Stimulated activated naive CD8-positive, alpha-beta T cell treated with anti-CD3 and anti-CD28 coated beads, Interleukin-15, amount 100 ng/mL, for 72 hours (primary cell): ENCODE results near the gene ANTXR1.

ENCODE experiments used
- ATAC-seq: fragments of 150-1000 bp; cut with Tn5 transposase; 2 replicates; pipeline ENCODE4 v1.10.0; 2021; ENCODE audit warnings: mild to moderate bottlenecking, moderate library complexity
- DNase-seq, 2 donors: peaks; one replicate each; pipeline ENCODE4 v3.0.0; 2021 to 2022
- H3K27ac Mint-ChIP-seq, 2 donors: one replicate each; pipeline ENCODE4 v1.8.0; 2022; ENCODE audit warnings: mild to moderate bottlenecking in 2 of 2, mixed read lengths in 2 of 2, moderate library complexity in 2 of 2
- H3K27me3 Mint-ChIP-seq: one replicate; pipeline ENCODE4 v1.8.0; 2022; ENCODE audit warnings: mixed read lengths
- H3K4me1 Mint-ChIP-seq: one replicate; pipeline ENCODE4 v1.8.0; 2022; ENCODE audit warnings: mild to moderate bottlenecking, mixed read lengths
- H3K4me3 Mint-ChIP-seq, 2 donors: one replicate each; pipeline ENCODE4 v1.8.0; 2022; ENCODE audit warnings: mild to moderate bottlenecking in 2 of 2, mixed read lengths in 2 of 2, moderate library complexity in 1 of 2
- H3K9me3 Mint-ChIP-seq, 2 donors: one replicate each; pipeline ENCODE4 v1.8.0; 2022; ENCODE audit warnings: mixed read lengths in 2 of 2

The ANTXR1 gene

DNA sequence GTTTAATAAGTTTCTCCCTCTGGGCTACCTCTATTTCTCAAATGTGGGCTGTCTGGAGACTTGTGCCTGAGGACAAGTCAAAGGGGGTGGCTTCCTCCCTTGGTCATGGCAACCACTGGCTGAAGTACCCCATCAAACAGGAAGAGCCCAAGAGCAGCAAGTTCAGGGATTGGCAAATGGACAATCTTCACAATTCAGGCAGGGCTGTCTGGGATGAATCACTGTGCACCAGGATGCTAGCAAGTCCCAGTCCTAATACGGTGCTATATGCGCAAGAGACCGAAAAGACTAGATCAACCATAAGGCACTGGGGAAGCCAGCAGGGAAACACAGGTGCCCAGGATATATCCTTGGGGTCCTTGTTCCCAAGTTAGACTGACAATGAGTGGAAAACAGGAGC, 75.5 kb downstream of the ANTXR1 start:
- ATAC-seq (no peak), DNase-seq (no peak)
- H3K4me1 Mint-ChIP-seq = no peaks in the 10 kb centered on the region
- H3K27ac Mint-ChIP-seq = no peak overlapping the region
- H3K4me3 Mint-ChIP-seq = no peak overlapping the region
- H3K27me3 Mint-ChIP-seq = peaks cover 47% of the 10 kb centered on the region
- H3K9me3 Mint-ChIP-seq = no peaks in the 10 kb centered on the region

DNA sequence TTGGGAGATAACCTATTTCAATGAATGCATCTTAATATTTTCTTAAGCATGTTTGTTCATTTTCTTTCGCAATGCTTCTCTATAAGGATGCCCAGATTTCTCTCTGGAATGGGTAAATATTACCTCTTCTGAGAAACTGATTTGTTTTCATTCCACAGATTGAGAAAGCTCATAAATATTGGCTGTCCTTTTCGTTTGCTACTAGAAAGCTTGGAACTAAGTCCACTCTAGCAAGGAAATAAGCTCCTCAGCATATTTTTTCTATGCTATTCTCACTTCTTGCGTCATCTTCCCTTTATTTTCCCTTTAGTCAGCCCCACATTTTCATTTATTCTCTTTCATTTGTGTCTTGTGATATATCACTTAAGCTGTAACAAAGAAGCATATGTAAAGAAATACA, 76.3 kb downstream of the ANTXR1 start:
- Mint-ChIP-seq H3K9me3 (no peaks in the 10 kb centered on the region), H3K4me1 (no peaks in the 10 kb centered on the region), H3K4me3 (no peak overlapping the region), H3K27me3 (peaks cover 40% of the 10 kb centered on the region), H3K27ac (no peak overlapping the region)
- no peak for ATAC-seq
- DNase-seq = no peak

DNA sequence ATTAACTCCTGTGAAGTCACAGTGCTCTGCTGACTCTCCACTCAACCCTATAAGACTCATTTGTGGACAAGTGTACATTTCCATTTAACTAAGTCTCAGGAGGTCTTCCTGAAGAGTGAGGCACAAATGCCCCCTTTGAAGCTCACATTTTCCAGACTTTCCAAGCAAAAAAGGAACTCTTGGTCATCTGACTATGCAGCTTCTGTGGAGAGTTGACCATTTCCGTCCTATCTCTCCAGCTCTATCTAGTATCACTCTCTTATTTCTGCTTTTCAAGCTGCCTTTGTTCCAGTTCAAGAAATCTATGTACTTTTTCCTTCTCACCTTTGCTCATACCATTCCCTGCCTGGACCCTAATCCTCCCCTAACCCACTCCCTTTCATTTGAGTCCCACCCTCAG, 77.0 kb downstream of the ANTXR1 start:
- H3K27ac Mint-ChIP-seq = no peak overlapping the region
- no peak for ATAC-seq
- no peak overlapping the region for H3K4me3 Mint-ChIP-seq
- peaks cover 40% of the 10 kb centered on the region for H3K27me3 Mint-ChIP-seq
- no peak for DNase-seq
- H3K9me3 Mint-ChIP-seq = no peaks in the 10 kb centered on the region
- no peaks in the 10 kb centered on the region for H3K4me1 Mint-ChIP-seq

DNA sequence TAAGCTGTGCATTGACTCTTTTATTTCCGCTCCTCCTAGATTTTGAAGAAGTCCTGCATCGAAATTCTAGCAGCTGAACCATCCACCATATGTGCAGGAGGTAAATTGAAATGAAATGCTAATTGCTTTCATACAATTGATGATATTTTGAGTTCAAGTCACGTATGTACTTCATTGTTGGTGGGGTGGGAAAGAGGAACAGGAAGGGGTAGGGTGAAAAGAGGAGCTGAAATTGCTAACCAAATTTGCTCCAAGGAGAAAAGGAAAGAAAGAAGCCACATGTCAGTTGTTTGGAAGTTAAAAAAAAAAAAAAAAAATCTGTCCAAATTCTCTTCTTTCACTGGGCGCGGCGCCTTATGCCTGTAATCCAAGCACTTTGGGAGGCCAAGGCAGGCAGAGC, 77.8 kb downstream of the ANTXR1 start:
- Mint-ChIP-seq H3K4me1 (no peaks in the 10 kb centered on the region), H3K27ac (no peak overlapping the region), H3K9me3 (no peaks in the 10 kb centered on the region), H3K4me3 (no peak overlapping the region), H3K27me3 (peaks cover 42% of the 10 kb centered on the region)
- no peak for ATAC-seq
- no peak for DNase-seq

DNA sequence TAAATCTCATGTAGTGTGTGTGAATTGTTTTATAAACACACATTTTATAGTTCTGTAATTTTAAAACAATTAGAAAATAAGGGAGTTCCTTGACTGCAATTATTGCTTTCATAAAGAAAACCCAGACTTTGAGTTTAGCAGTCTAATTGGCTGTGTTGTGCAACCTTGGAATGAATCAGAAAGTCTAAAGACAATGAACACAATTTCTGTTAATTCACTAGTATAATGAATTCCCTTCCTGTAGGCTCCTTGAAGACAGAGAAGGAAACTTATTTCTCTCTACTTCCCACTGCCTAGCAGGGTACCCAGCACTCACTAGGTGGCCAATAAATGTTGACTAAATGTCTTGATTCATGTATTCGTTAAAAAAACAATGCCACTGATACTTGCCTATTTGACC, 79.9 kb downstream of the ANTXR1 start:
- no peak overlapping the region for H3K4me3 Mint-ChIP-seq

DNA sequence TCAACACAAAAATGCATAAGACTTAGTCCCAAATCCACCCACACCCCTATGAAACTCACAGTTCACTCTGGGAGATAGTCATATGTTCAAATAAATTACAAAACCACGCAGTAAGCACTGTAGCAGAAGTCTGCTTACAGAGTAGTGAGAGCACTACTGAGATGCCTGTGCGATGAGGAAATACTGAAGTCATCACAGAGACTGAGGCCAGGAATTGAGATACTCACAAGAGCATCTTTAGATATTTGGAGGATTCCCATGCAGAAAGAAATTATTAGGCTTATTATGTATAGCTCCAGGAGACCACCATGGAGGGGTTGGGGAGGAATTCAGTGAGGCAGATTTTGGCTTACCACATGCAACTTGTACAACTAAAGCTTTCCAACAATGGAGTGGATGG, 82.3 kb downstream of the ANTXR1 start:
- DNase-seq = no peak
- Mint-ChIP-seq H3K27ac (no peak overlapping the region), H3K27me3 (peaks cover 10% of the 10 kb centered on the region)

More for the DNA sequence above, 79.9 kb downstream of the ANTXR1 start:
- ATAC-seq (no peak), DNase-seq (no peak)
- Mint-ChIP-seq H3K27ac (no peak overlapping the region), H3K9me3 (no peaks in the 10 kb centered on the region), H3K27me3 (peaks cover 28% of the 10 kb centered on the region), H3K4me1 (no peaks in the 10 kb centered on the region)

DNA sequence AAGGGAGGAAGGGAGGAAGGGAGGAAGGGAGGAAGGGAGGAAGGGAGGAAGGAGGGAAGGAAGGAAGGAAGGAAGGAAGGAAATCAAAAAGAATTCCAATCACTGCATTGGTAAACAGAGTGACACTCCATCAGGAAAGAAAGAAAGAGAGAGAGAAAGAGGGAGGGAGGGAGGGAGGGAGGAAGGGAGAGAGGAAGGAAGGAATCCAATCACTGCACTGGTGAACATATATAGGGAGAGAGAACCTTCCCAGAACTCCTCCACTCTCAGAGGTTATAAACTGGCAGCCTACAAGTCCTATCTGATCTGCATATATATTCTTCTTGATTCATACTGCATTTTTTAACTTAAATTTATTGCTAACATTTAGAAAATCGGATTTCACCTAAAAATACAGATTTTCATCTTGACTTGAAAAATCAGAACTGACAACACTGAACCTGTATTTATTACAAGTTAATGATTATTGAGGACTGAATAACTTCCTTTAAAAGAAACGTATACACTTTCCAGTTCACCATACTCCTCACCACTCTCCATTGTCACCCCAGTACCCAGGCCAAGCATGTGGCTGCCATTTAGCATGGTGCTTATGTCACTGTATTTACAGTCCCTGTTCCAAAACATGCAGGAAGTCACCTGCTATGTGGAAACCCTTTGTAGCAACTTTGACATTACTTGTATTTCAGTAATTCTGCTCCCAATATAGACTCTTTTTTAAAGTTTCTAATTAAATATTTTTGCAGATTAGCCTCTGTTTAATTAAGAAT, 83.5 kb downstream of the ANTXR1 start:
- ATAC-seq = no peak
- Mint-ChIP-seq H3K27me3 (peaks cover 6% of the 10 kb centered on the region), H3K9me3 (no peaks in the 10 kb centered on the region), H3K4me1 (no peaks in the 10 kb centered on the region), H3K4me3 (no peak overlapping the region), H3K27ac (no peak overlapping the region)
- no peak for DNase-seq

More for the DNA sequence above, 82.3 kb downstream of the ANTXR1 start:
- H3K4me1 Mint-ChIP-seq = no peaks in the 10 kb centered on the region
- no peak for ATAC-seq
- no peaks in the 10 kb centered on the region for H3K9me3 Mint-ChIP-seq
- no peak overlapping the region for H3K4me3 Mint-ChIP-seq

DNA sequence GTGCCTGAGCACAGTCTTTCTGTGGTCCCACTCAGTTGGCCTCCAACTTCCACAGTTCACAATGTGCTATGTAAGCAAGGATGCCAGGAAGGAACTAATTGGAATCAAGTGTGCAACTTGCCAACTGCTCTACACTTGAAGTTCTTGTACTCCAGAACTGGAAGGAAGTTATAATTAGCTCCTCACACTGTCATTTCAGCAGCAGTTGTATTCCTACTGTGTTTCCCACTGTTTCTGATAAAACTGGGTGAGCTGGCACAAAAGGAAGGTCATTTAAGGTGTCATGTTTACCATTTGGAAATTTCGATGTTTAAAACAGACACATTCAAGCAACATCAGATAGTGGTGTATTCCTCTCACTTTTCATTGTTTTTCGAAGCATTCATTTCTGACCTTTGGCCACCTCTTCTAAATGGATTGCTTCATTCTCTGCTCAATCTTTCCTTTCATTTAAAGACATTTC, 84.2 kb downstream of the ANTXR1 start:
- H3K27me3 Mint-ChIP-seq = peaks cover 6% of the 10 kb centered on the region
- no peak overlapping the region for H3K4me3 Mint-ChIP-seq
- DNase-seq (no peak), ATAC-seq (no peak)
- H3K4me1 Mint-ChIP-seq = no peaks in the 10 kb centered on the region
- H3K9me3 Mint-ChIP-seq = no peaks in the 10 kb centered on the region
- H3K27ac Mint-ChIP-seq = no peak overlapping the region

DNA sequence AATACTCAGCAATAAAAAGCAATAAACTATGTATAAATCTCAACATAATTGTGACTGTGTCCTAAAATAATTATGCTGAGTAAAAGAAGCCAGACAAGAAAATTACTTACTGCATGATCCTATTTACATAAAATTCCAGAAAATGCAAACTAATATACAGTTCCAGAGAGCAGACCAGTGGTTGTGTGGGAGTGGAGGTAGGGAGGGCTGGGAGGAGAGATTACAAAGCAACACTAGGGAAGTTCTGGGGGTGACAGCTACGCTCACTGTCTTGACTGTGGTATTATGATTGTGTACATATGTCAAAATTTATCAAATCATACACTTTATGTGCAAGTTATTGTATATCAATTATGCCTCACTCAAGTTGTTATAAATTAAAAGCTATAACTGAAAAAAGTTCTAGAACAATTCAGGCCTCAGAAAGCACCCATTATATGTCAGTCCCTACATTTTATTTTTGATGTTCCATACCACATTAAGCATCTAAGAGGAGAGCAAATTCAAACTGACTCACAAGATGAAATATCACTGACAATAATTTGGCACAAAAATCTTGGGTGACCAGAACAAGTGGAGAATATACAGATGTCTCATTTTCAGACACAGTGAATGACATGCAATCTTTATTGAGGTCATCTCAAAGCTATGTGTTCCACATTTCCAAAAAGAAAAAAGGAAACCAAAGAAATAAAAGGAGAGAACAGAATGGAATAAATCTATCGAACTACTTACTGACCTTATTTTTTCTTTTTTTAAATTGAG, 85.1 kb downstream of the ANTXR1 start:
- ATAC-seq (no peak), DNase-seq (no peak)
- H3K27me3 Mint-ChIP-seq = peaks cover 6% of the 10 kb centered on the region
- H3K27ac Mint-ChIP-seq = no peak overlapping the region
- no peaks in the 10 kb centered on the region for H3K9me3 Mint-ChIP-seq
- H3K4me1 Mint-ChIP-seq = no peaks in the 10 kb centered on the region
- H3K4me3 Mint-ChIP-seq = no peak overlapping the region

DNA sequence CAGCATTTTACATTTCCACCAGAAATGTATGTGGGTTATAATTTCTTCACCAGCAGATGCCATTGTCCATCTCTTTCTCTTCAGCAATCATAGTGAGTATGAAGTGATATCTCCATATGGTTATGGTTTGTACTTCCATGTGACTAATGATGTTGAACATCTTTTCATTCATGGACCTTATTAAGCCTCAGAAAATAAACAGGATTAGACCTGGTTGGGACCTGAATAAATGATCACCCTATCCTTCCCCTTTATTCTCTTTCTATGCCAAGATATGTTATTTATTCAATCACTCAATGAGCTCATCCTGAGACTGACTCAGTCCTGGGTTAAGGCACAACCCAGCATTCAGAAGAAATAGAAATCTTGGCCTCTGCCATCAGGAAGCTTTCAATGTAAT, 86.6 kb downstream of the ANTXR1 start:
- no peak overlapping the region for H3K4me3 Mint-ChIP-seq
- no peaks in the 10 kb centered on the region for H3K9me3 Mint-ChIP-seq
- no peaks in the 10 kb centered on the region for H3K4me1 Mint-ChIP-seq
- no peak overlapping the region for H3K27ac Mint-ChIP-seq
- ATAC-seq (no peak), DNase-seq (no peak)
- H3K27me3 Mint-ChIP-seq = peaks cover 6% of the 10 kb centered on the region

DNA sequence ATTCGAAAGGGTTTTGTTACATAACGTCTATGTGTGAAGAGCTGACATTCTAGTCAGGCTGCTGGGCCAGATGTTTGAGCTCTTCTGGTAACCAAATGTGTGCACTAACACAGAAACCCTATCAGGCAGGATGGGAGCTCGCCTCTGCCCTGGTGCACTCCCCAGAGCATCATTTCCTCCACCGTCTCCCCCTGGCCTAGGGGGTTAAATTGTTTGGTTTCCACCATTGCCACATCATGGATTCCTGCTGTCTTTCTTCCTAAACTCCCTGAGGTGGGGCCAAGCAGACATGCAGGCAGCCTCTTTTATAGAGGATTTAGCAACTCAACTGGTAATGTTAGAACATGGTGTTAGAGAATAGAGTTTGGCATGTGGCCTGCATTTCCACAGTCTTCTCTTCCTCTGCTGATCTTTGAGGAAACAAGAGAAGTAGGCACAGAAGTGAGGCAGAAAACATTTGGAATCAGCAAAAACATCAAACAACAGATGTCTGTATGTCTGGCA, 87.3 kb downstream of the ANTXR1 start:
- Mint-ChIP-seq H3K9me3 (no peaks in the 10 kb centered on the region), H3K4me1 (no peaks in the 10 kb centered on the region), H3K27ac (no peak overlapping the region), H3K4me3 (no peak overlapping the region), H3K27me3 (peaks cover 6% of the 10 kb centered on the region)
- DNase-seq = no peak
- no peak for ATAC-seq

DNA sequence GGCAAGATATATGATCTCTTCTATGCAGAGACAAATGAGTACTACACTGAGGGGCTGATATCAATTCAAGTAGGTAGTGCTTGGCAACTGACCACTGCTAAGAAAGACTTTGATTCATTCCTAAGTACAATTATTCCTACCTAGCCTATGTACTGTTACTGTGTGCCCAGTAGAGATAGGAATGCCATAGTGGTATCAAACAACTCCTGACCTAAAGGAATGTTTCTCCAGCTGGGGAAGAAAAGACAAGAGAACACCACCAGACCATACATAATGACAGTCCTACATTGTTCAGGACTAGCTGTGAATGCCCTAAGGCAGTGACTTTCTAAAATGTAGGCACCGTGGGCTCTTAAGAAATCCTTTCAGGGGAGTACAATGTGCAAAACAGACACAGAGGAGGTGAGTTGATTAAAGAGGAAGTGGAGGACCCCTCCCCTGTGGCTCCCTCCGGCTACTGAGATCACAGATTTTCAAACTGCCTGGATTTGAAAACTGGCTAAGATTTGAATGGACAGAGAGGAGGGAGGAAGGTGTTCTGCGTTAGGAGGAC, 89.1 kb downstream of the ANTXR1 start:
- DNase-seq = no peak
- Mint-ChIP-seq H3K27ac (no peak overlapping the region), H3K4me1 (no peaks in the 10 kb centered on the region), H3K4me3 (no peak overlapping the region), H3K9me3 (no peaks in the 10 kb centered on the region), H3K27me3 (no peaks in the 10 kb centered on the region)
- no peak for ATAC-seq

DNA sequence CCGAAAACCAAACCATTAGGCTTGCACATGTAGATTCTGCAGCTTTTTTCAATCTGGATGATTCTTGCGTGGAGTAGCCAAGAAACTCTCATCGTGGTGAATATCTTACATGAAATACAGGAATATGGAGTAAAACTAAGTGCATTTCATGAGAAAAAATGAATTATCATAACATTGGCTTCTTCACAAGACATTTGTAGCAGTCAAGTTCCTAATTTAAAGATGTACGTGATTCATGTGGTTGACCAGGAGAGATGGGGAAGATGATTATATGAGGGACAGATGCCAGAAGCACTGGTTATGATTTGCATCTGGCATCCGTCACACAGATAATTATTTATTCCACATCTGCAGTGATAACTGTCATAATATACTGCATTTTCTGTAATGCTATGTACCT, 90.4 kb downstream of the ANTXR1 start:
- no peaks in the 10 kb centered on the region for H3K27me3 Mint-ChIP-seq
- no peaks in the 10 kb centered on the region for H3K9me3 Mint-ChIP-seq
- H3K4me3 Mint-ChIP-seq = no peak overlapping the region
- no peaks in the 10 kb centered on the region for H3K4me1 Mint-ChIP-seq
- ATAC-seq = no peak
- H3K27ac Mint-ChIP-seq = no peak overlapping the region
- DNase-seq = no peak

DNA sequence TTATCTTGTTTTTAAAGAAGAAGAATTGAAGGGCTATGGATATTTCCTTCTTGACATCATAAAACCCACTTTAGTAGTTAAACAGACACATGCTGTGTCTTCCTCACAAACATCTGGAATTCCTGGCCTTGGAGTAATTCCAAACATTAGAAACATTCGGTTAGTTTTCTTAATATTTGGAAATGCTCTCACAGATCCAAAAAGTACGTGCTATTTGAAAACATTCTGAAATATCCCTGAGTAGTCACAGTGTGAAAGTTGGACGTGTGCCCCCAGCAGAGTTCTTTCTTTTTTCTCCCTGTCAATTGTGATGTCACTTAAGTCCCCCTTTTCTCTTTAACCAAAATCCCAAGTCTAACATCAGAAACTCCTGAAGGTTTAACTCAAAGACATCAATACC, 91.3 kb downstream of the ANTXR1 start:
- Mint-ChIP-seq H3K4me3 (no peak overlapping the region), H3K4me1 (no peaks in the 10 kb centered on the region), H3K27me3 (no peaks in the 10 kb centered on the region), H3K27ac (no peak overlapping the region), H3K9me3 (no peaks in the 10 kb centered on the region)
- DNase-seq (no peak), ATAC-seq (no peak)

DNA sequence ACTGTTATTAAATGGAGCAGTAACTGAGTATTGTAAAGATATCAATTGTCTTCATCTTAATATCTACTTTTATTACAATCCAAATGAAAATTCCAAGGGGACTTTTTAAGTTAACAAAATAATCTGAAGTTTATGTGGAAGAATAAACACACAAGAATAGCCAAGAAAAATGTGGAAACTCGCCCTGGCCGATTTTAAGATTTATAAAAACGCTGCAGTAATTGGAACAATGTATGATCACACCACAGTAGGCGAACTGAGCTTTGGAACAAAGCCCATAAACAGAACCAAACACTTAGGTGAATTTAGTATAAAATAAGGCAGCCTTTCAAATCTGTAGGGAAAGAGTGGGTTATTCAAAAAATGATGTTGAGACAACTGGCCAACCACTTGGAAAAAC, 96.3 kb downstream of the ANTXR1 start:
- Mint-ChIP-seq H3K27me3 (no peaks in the 10 kb centered on the region), H3K4me3 (no peak overlapping the region), H3K4me1 (no peaks in the 10 kb centered on the region), H3K9me3 (no peaks in the 10 kb centered on the region), H3K27ac (no peak overlapping the region)
- ATAC-seq (no peak), DNase-seq (no peak)

DNA sequence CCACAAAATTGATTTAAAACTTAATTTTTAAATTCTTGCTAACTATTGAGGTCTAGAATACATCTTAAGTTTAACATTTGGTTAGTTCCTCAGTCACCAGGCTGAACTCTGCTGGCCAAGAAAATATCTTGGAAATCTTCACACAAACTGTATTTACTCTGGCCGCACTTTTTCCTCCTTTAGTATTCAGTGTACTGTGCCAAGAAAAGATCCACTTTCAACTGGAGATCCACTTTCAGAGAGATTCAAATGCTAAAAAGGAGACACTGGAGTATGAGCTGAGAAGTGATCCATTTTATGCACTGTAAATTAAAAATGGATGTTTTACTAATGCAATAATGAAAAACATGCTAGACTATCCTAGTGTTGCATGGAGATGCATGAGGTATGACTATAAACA, 98.1 kb downstream of the ANTXR1 start:
- no peaks in the 10 kb centered on the region for H3K9me3 Mint-ChIP-seq
- H3K4me3 Mint-ChIP-seq = no peak overlapping the region
- DNase-seq = no peak
- no peak overlapping the region for H3K27ac Mint-ChIP-seq
- H3K4me1 Mint-ChIP-seq = no peaks in the 10 kb centered on the region
- no peaks in the 10 kb centered on the region for H3K27me3 Mint-ChIP-seq
- ATAC-seq = no peak
